AG04450 (cell line): ENCODE measurements around the gene EAF1. TPM values are rescaled to one million over a fixed set of nuclear protein-coding genes. Genes with fewer than 3 reads are reported as not detected.

Source experiments
- CTCF ChIA-PET: fragments of 300-600, 350-600 bp; formaldehyde crosslinking; extraction: SDS; loops from one replicate; lab custom pipeline; 2022; ENCODE audit warnings: antibody characterized with exemption, inconsistent platforms; lab: Charles Lee
- POLR2A ChIA-PET: fragments of 350-600 bp; formaldehyde crosslinking; extraction: SDS; loops from one replicate; lab custom pipeline; 2021; ENCODE audit warnings: antibody characterized with exemption, inconsistent platforms; lab: Yijun Ruan, JAX
- DNase-seq: peaks from one replicate; pipeline ENCODE4 v3.0.0-alpha.2; 2011; ENCODE audit warnings: low read depth, low spot score
- H3K27ac ChIP-seq: one replicate; pipeline ENCODE4 v1.5.1; 2012; ENCODE audit warnings: low read depth, low read length, control low read depth
- H3K27me3 ChIP-seq: one replicate; pipeline ENCODE4 v1.6.0; 2012; ENCODE audit warnings: low read length; ENCODE audit not compliant: control insufficient read depth, insufficient read depth
- H3K4me3 ChIP-seq: 2 replicates; pipeline ENCODE4 v1.5.1; 2011; ENCODE audit warnings: mild to moderate bottlenecking, low read depth, low read length, control low read depth
- H3K9me3 ChIP-seq: 2 replicates; pipeline ENCODE4 v1.5.1; 2012; ENCODE audit warnings: low read length; ENCODE audit not compliant: control insufficient read depth, insufficient read depth
- polyA plus RNA-seq: library from polyadenylated mRNA; depleted of rRNA; stranded (reverse); fragments of >200 nt; gene quantifications from 2 replicates; pipeline ENCODE4 v1.2.3, GENCODE V29; 2011
- TF ChIP-seq, protein P1 (sequence below): IDR thresholded peaks from 2 replicates; pipeline ENCODE4 v1.5.1; 2011; ENCODE audit warnings: low read depth, low read length, control low read depth, inconsistent platforms

EAF1 gene
- polyA plus RNA-seq, 1 experiment = 11.0 TPM

DNA sequence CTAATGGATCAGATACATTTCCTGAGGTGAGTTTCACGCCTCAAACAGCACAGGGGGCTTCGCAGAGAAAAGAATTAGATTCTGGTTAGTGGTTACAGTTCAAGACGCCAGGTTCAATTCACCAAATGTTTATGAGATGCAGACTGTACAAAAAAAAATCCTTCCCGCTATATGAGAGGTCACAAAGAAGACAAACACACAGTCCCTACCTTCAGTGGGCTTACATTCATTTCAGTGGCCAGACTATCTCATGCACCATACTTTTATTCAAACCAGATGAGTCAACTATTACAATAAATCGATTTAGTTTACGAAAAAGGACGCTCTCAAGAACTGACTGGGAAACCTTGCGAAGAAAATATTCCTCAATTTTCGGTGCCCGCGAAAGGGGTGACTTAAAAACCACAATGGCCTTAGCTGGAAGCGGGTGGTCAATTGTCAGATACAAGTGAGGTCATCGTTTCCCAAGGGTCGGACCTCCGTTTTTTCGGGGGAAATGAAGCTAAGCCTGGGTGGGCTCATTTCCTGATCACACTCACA, 749 bp upstream of the EAF1 start:
- no peaks in the 10 kb centered on the region for H3K27me3 ChIP-seq
- peaks cover 3% of the 10 kb centered on the region; the same call in 1 of the 2 replicates for H3K9me3 ChIP-seq
- TF ChIP-seq, protein P1, sequence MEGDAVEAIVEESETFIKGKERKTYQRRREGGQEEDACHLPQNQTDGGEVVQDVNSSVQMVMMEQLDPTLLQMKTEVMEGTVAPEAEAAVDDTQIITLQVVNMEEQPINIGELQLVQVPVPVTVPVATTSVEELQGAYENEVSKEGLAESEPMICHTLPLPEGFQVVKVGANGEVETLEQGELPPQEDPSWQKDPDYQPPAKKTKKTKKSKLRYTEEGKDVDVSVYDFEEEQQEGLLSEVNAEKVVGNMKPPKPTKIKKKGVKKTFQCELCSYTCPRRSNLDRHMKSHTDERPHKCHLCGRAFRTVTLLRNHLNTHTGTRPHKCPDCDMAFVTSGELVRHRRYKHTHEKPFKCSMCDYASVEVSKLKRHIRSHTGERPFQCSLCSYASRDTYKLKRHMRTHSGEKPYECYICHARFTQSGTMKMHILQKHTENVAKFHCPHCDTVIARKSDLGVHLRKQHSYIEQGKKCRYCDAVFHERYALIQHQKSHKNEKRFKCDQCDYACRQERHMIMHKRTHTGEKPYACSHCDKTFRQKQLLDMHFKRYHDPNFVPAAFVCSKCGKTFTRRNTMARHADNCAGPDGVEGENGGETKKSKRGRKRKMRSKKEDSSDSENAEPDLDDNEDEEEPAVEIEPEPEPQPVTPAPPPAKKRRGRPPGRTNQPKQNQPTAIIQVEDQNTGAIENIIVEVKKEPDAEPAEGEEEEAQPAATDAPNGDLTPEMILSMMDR = no peak
- POLR2A ChIA-PET = no interaction called here
- CTCF ChIA-PET = interaction anchor here (0.9 to 1.6 kb wide), 3 partner anchors 21 to 224 kb away, joined by 3 to 4 read pairs (median 4); no protein-coding TSS in a partner anchor
- peak overlapping the region; percentile 95 for H3K4me3 ChIP-seq
- H3K27ac ChIP-seq = peak overlapping the region; percentile 73
- DNase-seq = no peak

DNA sequence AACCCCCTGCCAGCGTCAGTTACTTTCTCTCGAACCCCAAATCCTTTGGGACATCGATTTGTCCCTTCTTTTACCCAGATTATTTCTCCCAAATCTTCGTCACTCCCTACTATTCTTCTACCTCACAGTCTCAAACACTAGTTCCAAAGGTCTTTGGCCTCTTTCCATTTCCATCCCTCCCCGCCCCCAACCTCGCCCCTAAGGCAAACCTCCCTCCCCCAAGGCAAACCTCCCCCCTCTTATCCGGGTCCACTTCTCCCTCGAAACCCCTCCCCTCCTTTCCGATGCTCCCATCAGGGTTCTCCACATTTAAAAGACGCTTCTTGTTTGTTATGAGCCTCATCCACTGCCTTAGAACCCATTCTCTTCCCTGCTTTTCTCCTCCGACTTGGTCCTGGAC, 583 bp downstream of the EAF1 start:
- no peak for DNase-seq
- ChIA-PET CTCF (no interaction called here), POLR2A (no interaction called here)
- Histone ChIP-seq H3K27me3 (no peaks in the 10 kb centered on the region), H3K4me3 (peak overlapping the region; percentile 95), H3K9me3 (peaks cover 3% of the 10 kb centered on the region; the same call in 1 of the 2 replicates), H3K27ac (peak overlapping the region; percentile 73)
- TF ChIP-seq, protein P1 = no peak

DNA sequence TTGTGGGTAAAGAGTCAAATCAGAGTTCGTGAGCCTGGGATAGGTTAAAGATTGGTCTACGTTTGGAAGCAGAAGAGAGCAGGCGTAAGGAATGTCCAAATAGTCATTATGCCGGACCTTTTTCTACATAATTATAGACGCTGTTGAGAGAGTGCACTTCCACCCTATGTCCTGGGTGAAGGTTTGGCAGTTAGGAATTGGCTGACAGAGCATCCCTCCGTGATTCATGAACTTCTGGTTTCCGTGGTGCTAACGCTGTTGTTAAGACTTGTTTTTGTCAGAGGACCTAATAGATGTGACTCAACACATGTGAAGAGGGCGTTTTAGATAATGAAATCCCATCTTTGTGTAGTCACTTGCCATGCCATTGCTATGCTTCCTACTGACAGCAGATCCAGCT, 1.1 kb downstream of the EAF1 start:
- no peak overlapping the region for H3K27ac ChIP-seq
- no peak for DNase-seq
- H3K27me3 ChIP-seq = no peaks in the 10 kb centered on the region
- POLR2A ChIA-PET = no interaction called here
- CTCF ChIA-PET = interaction anchor here (1.1 kb wide), 1 partner anchor 23 kb away, joined by 4 read pairs; no protein-coding TSS in a partner anchor
- peak overlapping the region; percentile 95 for H3K4me3 ChIP-seq
- TF ChIP-seq, protein P1 = no peak
- peaks cover 3% of the 10 kb centered on the region; the same call in 1 of the 2 replicates for H3K9me3 ChIP-seq

DNA sequence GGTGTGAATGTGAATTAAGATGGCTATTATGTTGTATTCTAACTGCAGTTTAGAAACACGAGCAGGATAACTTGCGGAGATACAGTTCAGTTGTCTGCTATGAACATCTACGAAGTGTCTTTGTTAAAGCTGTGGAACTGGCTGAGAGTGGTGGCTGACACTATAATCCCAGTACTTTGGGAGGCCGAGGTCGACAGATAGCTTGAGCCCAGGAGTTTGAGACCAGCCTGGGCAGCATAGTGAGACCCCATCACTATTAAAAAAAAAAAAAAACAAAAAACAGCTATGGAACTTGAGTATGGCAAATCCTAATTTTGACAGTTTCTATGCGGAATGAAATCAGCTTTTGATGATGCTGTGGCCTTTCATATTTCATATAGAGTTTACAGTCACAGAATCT, 1.7 kb downstream of the EAF1 start:
- DNase-seq = no peak
- Histone ChIP-seq H3K9me3 (peaks cover 3% of the 10 kb centered on the region; the same call in 1 of the 2 replicates), H3K4me3 (peak overlapping the region; percentile 95), H3K27ac (no peak overlapping the region), H3K27me3 (no peaks in the 10 kb centered on the region)
- TF ChIP-seq, protein P1 = no peak
- ChIA-PET CTCF (interaction anchor here (1.1 to 1.6 kb wide), 2 partner anchors 24 to 128 kb away, joined by 4 to 7 read pairs; no protein-coding TSS in a partner anchor), POLR2A (no interaction called here)

DNA sequence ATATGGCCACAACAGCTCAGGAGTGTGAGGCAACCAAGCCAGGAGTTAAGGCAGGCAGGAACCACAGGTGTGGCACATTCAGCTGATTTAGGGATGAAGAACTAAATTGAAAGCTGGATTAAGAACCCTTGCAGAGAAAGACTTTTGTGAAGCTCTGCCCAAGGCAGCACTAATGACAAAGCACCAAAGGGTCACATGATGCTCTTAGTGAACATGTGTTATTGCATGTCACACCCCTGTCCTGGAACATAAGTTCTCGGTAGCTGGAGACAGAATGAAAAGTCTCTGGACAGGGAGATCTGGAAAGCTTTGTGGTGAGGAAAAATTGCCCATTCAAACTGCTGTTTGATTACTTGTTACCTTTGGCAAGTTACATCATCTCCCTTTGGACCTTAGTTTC, 3.2 kb downstream of the EAF1 start:
- H3K27ac ChIP-seq = no peak overlapping the region
- DNase-seq = no peak
- CTCF ChIA-PET = interaction anchor here (0.7 to 2.3 kb wide), 4 partner anchors 25 to 227 kb away, joined by 3 to 9 read pairs (median 6); no protein-coding TSS in a partner anchor
- POLR2A ChIA-PET = no interaction called here
- TF ChIP-seq, protein P1 = no peak
- H3K27me3 ChIP-seq = no peaks in the 10 kb centered on the region
- H3K9me3 ChIP-seq = peaks cover 3% of the 10 kb centered on the region; the same call in 1 of the 2 replicates
- no peak overlapping the region for H3K4me3 ChIP-seq
